Measurements from ENCODE around the gene CTBP1. TPM values are rescaled to one million over a fixed set of nuclear protein-coding genes. Genes with fewer than 3 reads are reported as not detected.

Gene CTBP1
- total and polyA plus RNA-seq, 9 of the 15 experiments (the other 6 are each of a cell fraction or from before 2014, with no cell fraction given) = 14.5 to 162 (median 68.2) TPM

DNA sequence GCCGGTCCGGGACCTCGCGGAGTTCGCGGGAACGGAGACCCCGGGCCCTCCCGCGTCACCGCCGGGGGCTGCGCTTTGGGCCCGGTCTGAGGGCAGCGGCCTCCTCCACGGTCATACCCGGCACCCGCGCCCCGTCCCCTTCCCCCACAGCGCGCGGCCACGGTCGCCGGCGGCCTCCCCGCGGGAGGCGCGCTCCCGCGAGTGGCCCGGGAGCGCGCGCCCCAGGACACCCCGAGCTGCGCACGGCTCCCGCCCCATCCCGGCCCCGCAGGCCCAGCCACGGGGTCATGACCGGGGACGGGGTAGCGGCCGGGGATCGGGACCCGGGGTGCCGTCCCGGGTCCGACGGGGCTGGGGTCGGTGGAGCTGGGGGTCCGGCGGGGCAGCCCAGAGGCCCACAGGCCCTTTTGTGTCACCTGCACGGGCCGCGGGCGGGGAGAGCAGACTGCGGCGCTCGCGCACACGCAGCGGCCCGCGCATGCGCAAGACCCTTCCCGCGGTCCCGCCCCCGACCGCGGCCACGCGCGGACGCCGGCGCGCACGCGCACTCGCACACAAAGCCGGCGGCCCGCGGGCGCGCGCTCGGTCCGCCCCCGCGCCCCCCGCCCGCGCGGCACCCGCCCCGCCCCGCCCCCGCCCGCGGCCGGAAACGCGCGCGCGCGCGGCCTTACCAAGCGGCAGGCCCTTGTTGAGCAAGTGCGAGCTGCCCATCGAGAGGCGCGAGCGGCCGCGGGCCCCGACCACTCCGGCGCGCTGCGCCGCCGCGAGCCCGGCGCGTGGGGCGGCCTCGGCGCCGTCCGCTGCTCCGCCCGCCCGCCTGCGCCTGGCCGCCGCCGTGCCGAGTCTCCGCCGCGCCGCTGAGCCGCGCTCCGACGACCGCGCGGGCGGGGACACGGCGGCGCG is at the start of gene CTBP1 (continued):
- TF ChIP-seq SMARCE1 (IDR thresholded peaks at IDR 0.05) = no peak
- TF ChIP-seq, protein P1, sequence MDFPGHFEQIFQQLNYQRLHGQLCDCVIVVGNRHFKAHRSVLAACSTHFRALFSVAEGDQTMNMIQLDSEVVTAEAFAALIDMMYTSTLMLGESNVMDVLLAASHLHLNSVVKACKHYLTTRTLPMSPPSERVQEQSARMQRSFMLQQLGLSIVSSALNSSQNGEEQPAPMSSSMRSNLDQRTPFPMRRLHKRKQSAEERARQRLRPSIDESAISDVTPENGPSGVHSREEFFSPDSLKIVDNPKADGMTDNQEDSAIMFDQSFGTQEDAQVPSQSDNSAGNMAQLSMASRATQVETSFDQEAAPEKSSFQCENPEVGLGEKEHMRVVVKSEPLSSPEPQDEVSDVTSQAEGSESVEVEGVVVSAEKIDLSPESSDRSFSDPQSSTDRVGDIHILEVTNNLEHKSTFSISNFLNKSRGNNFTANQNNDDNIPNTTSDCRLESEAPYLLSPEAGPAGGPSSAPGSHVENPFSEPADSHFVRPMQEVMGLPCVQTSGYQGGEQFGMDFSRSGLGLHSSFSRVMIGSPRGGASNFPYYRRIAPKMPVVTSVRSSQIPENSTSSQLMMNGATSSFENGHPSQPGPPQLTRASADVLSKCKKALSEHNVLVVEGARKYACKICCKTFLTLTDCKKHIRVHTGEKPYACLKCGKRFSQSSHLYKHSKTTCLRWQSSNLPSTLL (IDR thresholded peaks at IDR 0.05) = no peak
- no peak for TF ChIP-seq UBTF (IDR thresholded peaks at IDR 0.05; ENCODE audit: borderline replicate concordance in 1 of 2, low read depth in 2 of 2, low read length in 2 of 2)
- TF ChIP-seq COPS2 (conservative IDR thresholded peaks at IDR 0.05) = no peak
- TF ChIP-seq, protein P2, sequence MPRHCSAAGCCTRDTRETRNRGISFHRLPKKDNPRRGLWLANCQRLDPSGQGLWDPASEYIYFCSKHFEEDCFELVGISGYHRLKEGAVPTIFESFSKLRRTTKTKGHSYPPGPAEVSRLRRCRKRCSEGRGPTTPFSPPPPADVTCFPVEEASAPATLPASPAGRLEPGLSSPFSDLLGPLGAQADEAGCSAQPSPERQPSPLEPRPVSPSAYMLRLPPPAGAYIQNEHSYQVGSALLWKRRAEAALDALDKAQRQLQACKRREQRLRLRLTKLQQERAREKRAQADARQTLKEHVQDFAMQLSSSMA (CRISPR knock-in tag; IDR thresholded peaks at IDR 0.05) = no peak
- TF ChIP-seq RBM15 (IDR thresholded peaks at IDR 0.05; ENCODE audit: insufficient read depth, low read length) = no peak
- TF ChIP-seq ZKSCAN3 (CRISPR knock-in tag; IDR thresholded peaks at IDR 0.05) = no peak
- TF ChIP-seq KLF6 (CRISPR knock-in tag; IDR thresholded peaks at IDR 0.05; ENCODE audit: borderline replicate concordance) = no peak
- no peak for TF ChIP-seq ZNF212 (CRISPR knock-in tag; IDR thresholded peaks at IDR 0.05)
- peak; percentile 65 for TF ChIP-seq ZBTB7A (IDR thresholded peaks at IDR 0.05; ENCODE audit: borderline replicate concordance, control insufficient read depth, low read depth, low read length)
- TF ChIP-seq, protein P3, sequence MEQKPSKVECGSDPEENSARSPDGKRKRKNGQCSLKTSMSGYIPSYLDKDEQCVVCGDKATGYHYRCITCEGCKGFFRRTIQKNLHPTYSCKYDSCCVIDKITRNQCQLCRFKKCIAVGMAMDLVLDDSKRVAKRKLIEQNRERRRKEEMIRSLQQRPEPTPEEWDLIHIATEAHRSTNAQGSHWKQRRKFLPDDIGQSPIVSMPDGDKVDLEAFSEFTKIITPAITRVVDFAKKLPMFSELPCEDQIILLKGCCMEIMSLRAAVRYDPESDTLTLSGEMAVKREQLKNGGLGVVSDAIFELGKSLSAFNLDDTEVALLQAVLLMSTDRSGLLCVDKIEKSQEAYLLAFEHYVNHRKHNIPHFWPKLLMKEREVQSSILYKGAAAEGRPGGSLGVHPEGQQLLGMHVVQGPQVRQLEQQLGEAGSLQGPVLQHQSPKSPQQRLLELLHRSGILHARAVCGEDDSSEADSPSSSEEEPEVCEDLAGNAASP (IDR thresholded peaks at IDR 0.05) = no peak
- TF ChIP-seq GATAD2A (IDR thresholded peaks at IDR 0.05) = no peak
- no peak for TF ChIP-seq NFE2 (IDR thresholded peaks at IDR 0.05; ENCODE audit: low read depth)
- no peak for TF ChIP-seq MED1 (CRISPR knock-in tag; IDR thresholded peaks at IDR 0.05; ENCODE audit: borderline replicate concordance)
- no peak for TF ChIP-seq HMG20B (CRISPR knock-in tag; IDR thresholded peaks at IDR 0.05)
- TF ChIP-seq ELF4 (CRISPR knock-in tag; IDR thresholded peaks at IDR 0.05) = no peak
- TF ChIP-seq EWSR1 (IDR thresholded peaks at IDR 0.05; ENCODE audit: borderline replicate concordance, low read depth, partially characterized antibody) = no peak
- TF ChIP-seq PURB (CRISPR knock-in tag; IDR thresholded peaks at IDR 0.05; ENCODE audit: low read depth) = no peak
- TF ChIP-seq HBP1 (CRISPR knock-in tag; IDR thresholded peaks at IDR 0.05) = no peak
- no peak for TF ChIP-seq SRSF7 (optimal IDR thresholded peaks at IDR 0.05; ENCODE audit: low read depth, low read length)
- TF ChIP-seq SREBF2 (CRISPR knock-in tag; IDR thresholded peaks at IDR 0.05) = no peak

Measured in K562 (cell line).